Liver (tissue), 9 donors: ENCODE measurements around the gene NOC2L. TPM values are rescaled to one million over a fixed set of nuclear protein-coding genes. Genes with fewer than 3 reads are reported as not detected.

ENCODE experiments used
- DNase-seq: peaks from one replicate; pipeline ENCODE4 v3.0.0-alpha.2; 2017; ENCODE audit warnings: low spot score
- H3K27ac ChIP-seq, 2 donors: one replicate each; pipeline ENCODE4 v1.7.0; 2013; ENCODE audit warnings: inconsistent platforms in 2 of 2, low read length in 2 of 2, control low read depth in 1 of 2, low read depth in 1 of 2, mild to moderate bottlenecking in 1 of 2
- H3K27me3 ChIP-seq, 4 donors: one replicate each; pipeline versions ENCODE4 v1.6.1 to v1.7.0; 2013; ENCODE audit warnings: low read length in 3 of 4, inconsistent platforms in 1 of 4, mild to moderate bottlenecking in 1 of 4, moderate library complexity in 1 of 4; ENCODE audit not compliant: control insufficient read depth in 4 of 4, insufficient read depth in 4 of 4
- H3K36me3 ChIP-seq, 4 donors: one replicate each; pipeline versions ENCODE4 v1.6.1 to v1.7.0; 2013; ENCODE audit warnings: low read length in 3 of 4, mild to moderate bottlenecking in 3 of 4, low read depth in 1 of 4, moderate library complexity in 1 of 4; ENCODE audit not compliant: control insufficient read depth in 4 of 4, insufficient read depth in 3 of 4
- H3K4me1 ChIP-seq, 4 donors: one replicate each; pipeline versions ENCODE4 v1.6.1 to v1.7.0; 2013; ENCODE audit warnings: low read length in 3 of 4, mild to moderate bottlenecking in 3 of 4, moderate library complexity in 1 of 4; ENCODE audit not compliant: control insufficient read depth in 4 of 4, insufficient read depth in 4 of 4
- H3K4me3 ChIP-seq, 3 donors: one replicate each; pipeline versions ENCODE4 v1.6.1 to v1.7.0; 2013; ENCODE audit warnings: low read length in 3 of 3, control low read depth in 1 of 3, low read depth in 1 of 3, mild to moderate bottlenecking in 1 of 3
- H3K9ac ChIP-seq, 2 donors: one replicate each; pipeline ENCODE4 v1.7.0; 2013; ENCODE audit warnings: low read length in 2 of 2, mild to moderate bottlenecking in 2 of 2, moderate library complexity in 2 of 2, control low read depth in 1 of 2, low read depth in 1 of 2
- H3K9me3 ChIP-seq, 4 donors: one replicate each; pipeline versions ENCODE4 v1.6.1 to v1.7.0; 2013; ENCODE audit warnings: low read length in 3 of 4; ENCODE audit not compliant: control insufficient read depth in 4 of 4
- ATF3 ChIP-seq: IDR thresholded peaks from 2 replicates; pipeline ENCODE4 v1.6.1; 2016; ENCODE audit warnings: antibody characterized with exemption
- CTCF ChIP-seq: fragments of 150-350 bp; IDR thresholded peaks from 2 replicates; pipeline ENCODE4 v1.5.1; 2017; ENCODE audit warnings: improper control_type of control experiment, low read depth, low read length; ENCODE audit not compliant: missing input control
- EGR1 ChIP-seq, 2 donors: IDR thresholded peaks; 2 replicates each; pipeline ENCODE4 v1.6.1; 2016 to 2018; ENCODE audit warnings: antibody characterized with exemption in 2 of 2, low read depth in 2 of 2
- FOXA1 ChIP-seq: IDR thresholded peaks from 2 replicates; pipeline ENCODE4 v1.6.1; 2016; ENCODE audit warnings: antibody characterized with exemption
- FOXA2 ChIP-seq: IDR thresholded peaks from 2 replicates; pipeline ENCODE4 v1.6.1; 2016; ENCODE audit warnings: antibody characterized with exemption
- GABPA ChIP-seq, 2 donors: IDR thresholded peaks in 1 of 2; conservative IDR thresholded peaks in 1 of 2; 2 replicates each; pipeline ENCODE4 v1.6.1; 2016; ENCODE audit warnings: antibody characterized with exemption in 2 of 2, mild to moderate bottlenecking in 1 of 2, moderate library complexity in 1 of 2
- HNF4A ChIP-seq, 2 donors: conservative IDR thresholded peaks; 2 replicates each; pipeline ENCODE4 v1.6.1; 2016; ENCODE audit warnings: antibody characterized with exemption in 2 of 2, mild to moderate bottlenecking in 2 of 2
- HNF4G ChIP-seq: IDR thresholded peaks from 2 replicates; pipeline ENCODE4 v1.6.1; 2016; ENCODE audit warnings: antibody characterized with exemption
- JUND ChIP-seq, 2 donors: IDR thresholded peaks; 2 replicates each; pipeline ENCODE4 v1.6.1; 2016; ENCODE audit warnings: antibody characterized with exemption in 2 of 2
- MAX ChIP-seq: IDR thresholded peaks from 2 replicates; pipeline ENCODE4 v1.6.1; 2016; ENCODE audit warnings: antibody characterized with exemption
- NR2F2 ChIP-seq: IDR thresholded peaks from 2 replicates; pipeline ENCODE4 v1.6.1; 2016; ENCODE audit warnings: antibody characterized with exemption
- RAD21 ChIP-seq, 2 donors: IDR thresholded peaks; 2 replicates each; pipeline ENCODE4 v1.6.1; 2016; ENCODE audit warnings: antibody characterized with exemption in 2 of 2, mild to moderate bottlenecking in 2 of 2
- REST ChIP-seq: IDR thresholded peaks from 2 replicates; pipeline ENCODE4 v1.6.1; 2016; ENCODE audit warnings: antibody characterized with exemption, mild to moderate bottlenecking
- SP1 ChIP-seq: IDR thresholded peaks from 2 replicates; pipeline ENCODE4 v1.6.1; 2018; ENCODE audit warnings: antibody characterized with exemption, mild to moderate bottlenecking
- TAF1 ChIP-seq: conservative IDR thresholded peaks from 2 replicates; pipeline ENCODE4 v1.6.1; 2016; ENCODE audit warnings: antibody characterized with exemption, mild to moderate bottlenecking
- YY1 ChIP-seq: IDR thresholded peaks from 2 replicates; pipeline ENCODE4 v1.6.1; 2016; ENCODE audit warnings: antibody characterized with exemption, mild to moderate bottlenecking
- ZBTB33 ChIP-seq: IDR thresholded peaks from 2 replicates; pipeline ENCODE4 v1.6.1; 2016; ENCODE audit warnings: antibody characterized with exemption
- WGBS: extraction: QIAGEN DNeasy Blood & Tissue Kit; methylation state at CpG from one replicate; pipeline ENCODE4 v1.1.7; 2013; 5-methylcytosine and 5-hydroxymethylcytosine counted together
- polyA plus RNA-seq, 2 donors: library from polyadenylated mRNA; stranded (reverse) in 1 of 2; unstranded in 1 of 2; fragments of 200-250 nt in 1 of 2; fragments of >200 nt in 1 of 2; fragmentation: Nextera tagmentation in 1 of 2; extraction: Ambion mirVana in 1 of 2; gene quantifications; one replicate each; pipeline versions ENCODE4 v1.2.1 to v1.2.3, GENCODE V29; 2013 to 2015
- total RNA-seq, 2 donors: library from RNA; depleted of rRNA; stranded (reverse); fragments of >200 nt; gene quantifications; one replicate each; pipeline ENCODE4 v1.2.3, GENCODE V29; 2014
- donor health status: healthy.
- donor health status: healthy.
- donor health status: healthy.
- donor health status: healthy.
- donor health status: healthy.

The NOC2L gene
- total and polyA plus RNA-seq, 4 donors: 17.1 to 34.5 (median 30.0) TPM

GRCh38 chr1:952603-953002 is 6.5 kb downstream of the NOC2L start:
- DNase-seq: no peak
- TF ChIP-seq FOXA2 (no peak), REST (no peak), FOXA1 (no peak), NR2F2 (no peak), MAX (no peak), RAD21 (IDR thresholded peaks at IDR 0.05) (no peak), GABPA (IDR thresholded peaks at IDR 0.05 in 1 of 2, conservative IDR thresholded peaks at IDR 0.05 in 1 of 2) (no peak), ATF3 (no peak), EGR1 (IDR thresholded peaks at IDR 0.05; ENCODE audit: low read depth in 2 of 2) (no peak), HNF4A (conservative IDR thresholded peaks at IDR 0.05) (no peak), ZBTB33 (no peak), YY1 (no peak), TAF1 (no peak), HNF4G (no peak), JUND (IDR thresholded peaks at IDR 0.05) (no peak), CTCF (no peak)
- Histone ChIP-seq H3K4me3 (no peak overlapping the region), H3K36me3 (peaks cover 30 to 87% (median 38%) of the 10 kb centered on the region in 4 donors), H3K27ac (no peak overlapping the region), H3K27me3 (no peaks in the 10 kb centered on the region), H3K9me3 (no peaks in the 10 kb centered on the region), H3K4me1 (peaks cover 0 to 7% (median 4%) of the 10 kb centered on the region in 4 donors), H3K9ac (no peak overlapping the region)
- WGBS: 93% methylated on average over 7 of the region's 7 CpGs

- DNase-seq: no peak
- Histone ChIP-seq H3K27ac (no peak overlapping the region), H3K36me3 (peaks cover 30 to 91% (median 38%) of the 10 kb centered on the region in 4 donors), H3K27me3 (no peaks in the 10 kb centered on the region), H3K4me1 (peaks cover 0 to 3% (median under 1%) of the 10 kb centered on the region in 4 donors), H3K4me3 (no peak overlapping the region), H3K9ac (no peak overlapping the region), H3K9me3 (no peaks in the 10 kb centered on the region)
- WGBS: 94% methylated on average over 15 of the region's 15 CpGs
- TF ChIP-seq SP1 (no peak), CTCF (no peak), EGR1 (IDR thresholded peaks at IDR 0.05; ENCODE audit: low read depth in 2 of 2) (no peak), REST (no peak), TAF1 (no peak), ATF3 (no peak), GABPA (IDR thresholded peaks at IDR 0.05 in 1 of 2, conservative IDR thresholded peaks at IDR 0.05 in 1 of 2) (no peak), YY1 (no peak), HNF4G (no peak), NR2F2 (no peak), FOXA2 (no peak), HNF4A (conservative IDR thresholded peaks at IDR 0.05) (no peak)
Measured at GRCh38 chr1:952201-952600, 6.9 kb downstream of the NOC2L start.
